SKM-1 treated with dmso at 0.1 percent for 144 hours (cell line): Measurements from ENCODE around the gene UCN2.

Experiments used
- DNase-seq: peaks from one replicate; lab custom pipeline; 2025; ENCODE audit not compliant: unreplicated experiment; lab: John Stamatoyannopoulos, UW

Gene UCN2, protein sequence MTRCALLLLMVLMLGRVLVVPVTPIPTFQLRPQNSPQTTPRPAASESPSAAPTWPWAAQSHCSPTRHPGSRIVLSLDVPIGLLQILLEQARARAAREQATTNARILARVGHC

DNA sequence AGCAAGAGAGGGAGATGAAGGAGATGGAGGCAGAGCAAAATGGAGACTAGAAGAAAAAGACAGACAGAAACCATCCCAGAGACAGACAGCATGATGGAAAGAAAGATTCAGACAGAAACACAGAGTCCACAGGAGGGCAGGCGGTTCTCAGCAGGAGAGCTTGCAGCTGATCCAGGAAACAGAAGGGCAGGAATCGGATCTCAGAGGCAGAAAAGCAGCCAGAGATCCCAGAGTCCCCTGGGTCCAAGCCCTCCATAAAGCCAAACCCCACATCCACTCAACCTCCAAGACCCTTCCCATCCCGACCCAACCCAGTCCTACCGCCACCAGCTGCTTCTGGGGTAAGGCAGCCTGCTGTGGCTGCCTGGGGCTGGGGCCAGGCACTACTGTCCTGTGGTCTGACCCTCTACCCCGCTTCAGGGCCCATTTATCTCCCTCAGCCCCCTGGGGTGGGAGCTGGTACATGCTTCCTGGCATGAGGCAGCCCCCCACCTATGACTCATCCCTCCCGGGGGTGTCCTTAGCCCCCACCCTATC is at the start of gene UCN2:
TSS of gene UCN2 (minus strand) at position 400 of the 537 bp plus-strand sequence. CDS start 657 bp downstream, outside the sequence.
- no peak for DNase-seq

DNA sequence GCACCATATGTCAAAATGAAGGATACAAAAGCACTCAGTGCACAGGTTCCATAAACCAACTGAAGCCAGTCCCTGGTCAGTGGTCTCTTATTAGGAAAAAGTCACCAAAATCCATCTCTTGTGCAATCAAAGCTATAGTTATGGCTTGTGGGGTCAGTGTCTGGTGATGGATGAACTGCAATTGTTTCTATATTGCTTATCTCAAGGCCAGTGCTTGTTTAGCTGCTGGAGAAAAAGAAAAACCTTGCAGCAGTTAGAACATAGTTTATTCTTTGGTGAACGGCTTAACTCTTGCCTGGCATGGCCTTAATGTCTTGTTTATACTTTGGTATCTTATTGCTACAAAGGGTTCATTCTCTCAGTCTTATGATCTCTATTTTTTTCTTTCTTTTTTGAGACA is 48.7 kb upstream of the UCN2 start:
- no peak for DNase-seq

DNA sequence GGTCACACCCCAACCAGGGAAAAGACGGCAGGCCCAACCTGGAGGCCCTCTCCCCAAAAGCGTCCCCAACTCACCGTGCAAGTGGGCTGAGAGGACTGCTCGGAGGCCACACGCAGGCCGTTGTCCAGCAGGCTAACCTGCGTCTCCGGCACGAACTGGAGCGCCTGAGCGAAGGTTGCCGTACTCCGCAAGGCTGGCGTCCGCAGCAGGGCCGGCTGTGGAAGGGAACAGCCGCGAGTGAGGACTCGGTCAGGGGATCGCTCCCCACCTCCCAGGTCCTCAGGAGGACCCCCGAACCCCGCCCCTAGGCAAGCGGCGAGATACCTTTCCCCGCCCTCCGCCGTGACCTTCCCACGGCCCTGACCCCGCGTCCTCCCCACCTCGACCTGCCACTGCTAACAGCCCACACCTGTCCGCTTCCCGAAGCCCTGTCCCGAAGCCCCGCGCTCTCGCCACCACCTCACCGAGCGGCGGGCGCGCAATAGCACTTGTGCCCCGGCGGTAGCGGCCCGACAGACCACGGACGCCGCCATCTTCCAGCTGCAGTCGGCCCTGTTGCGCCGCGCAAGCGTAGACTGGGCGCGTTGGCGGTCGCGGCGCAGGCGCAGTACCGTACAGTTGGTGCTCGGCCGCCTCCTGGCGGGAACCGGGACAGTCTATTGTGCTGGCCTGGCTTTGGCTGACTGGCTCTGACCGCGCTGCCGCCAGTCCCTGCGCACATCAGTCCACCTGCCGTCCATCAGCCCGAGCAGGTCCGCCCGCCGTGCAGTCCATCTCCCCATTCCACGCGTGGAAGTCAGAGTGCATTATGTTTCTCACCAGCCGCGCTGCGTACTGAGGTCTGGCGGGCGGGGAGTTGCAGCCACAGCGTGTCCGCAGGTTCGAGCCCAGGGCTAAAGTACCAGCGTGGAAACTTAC is 45.8 kb upstream of the UCN2 start, which contains the start of gene UQCRC1:
TSS of gene UQCRC1 (minus strand) at position 559 of the 918 bp plus-strand sequence. CDS start at position 533, 26 bp downstream.
- DNase-seq, result peak; percentile 95

DNA sequence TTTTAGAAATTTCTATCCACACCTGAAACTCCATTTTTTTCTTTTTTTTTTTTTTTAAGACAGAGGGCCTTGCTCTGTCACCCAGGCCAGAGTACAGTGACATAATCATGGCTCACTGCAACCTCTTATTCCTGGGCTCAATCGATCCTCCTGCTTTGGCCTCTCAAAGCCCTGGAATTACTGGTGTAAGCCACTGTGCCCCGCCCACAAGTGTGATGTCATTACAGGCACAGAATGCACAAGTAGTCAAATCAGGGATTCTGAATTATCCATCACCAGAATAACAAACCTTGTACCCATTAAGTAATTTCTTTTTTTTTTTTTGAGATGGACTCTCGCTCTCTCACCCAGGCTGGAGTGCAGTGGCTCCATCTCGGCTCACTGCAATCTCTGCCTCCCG is 43.9 kb upstream of the UCN2 start:
- DNase-seq, result no peak

DNA sequence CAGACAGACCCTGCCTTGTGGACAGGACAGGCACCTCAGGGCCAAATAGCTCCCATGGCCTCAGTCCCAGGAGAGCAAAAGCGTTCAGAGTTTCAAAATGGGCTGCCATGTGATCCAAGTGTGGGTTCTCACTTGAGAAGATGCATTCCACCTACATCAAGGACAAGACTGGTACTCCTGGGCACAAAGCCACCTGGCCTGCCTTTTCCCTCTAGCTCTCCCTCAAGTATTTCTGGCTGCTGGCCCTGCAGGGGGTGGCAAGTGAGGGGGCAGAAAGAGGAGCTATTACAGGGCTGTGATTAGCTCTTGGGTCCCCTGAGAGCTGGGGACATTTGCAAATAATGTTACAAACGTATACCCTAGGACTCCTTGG is 38.0 kb upstream of the UCN2 start:
- no peak for DNase-seq

DNA sequence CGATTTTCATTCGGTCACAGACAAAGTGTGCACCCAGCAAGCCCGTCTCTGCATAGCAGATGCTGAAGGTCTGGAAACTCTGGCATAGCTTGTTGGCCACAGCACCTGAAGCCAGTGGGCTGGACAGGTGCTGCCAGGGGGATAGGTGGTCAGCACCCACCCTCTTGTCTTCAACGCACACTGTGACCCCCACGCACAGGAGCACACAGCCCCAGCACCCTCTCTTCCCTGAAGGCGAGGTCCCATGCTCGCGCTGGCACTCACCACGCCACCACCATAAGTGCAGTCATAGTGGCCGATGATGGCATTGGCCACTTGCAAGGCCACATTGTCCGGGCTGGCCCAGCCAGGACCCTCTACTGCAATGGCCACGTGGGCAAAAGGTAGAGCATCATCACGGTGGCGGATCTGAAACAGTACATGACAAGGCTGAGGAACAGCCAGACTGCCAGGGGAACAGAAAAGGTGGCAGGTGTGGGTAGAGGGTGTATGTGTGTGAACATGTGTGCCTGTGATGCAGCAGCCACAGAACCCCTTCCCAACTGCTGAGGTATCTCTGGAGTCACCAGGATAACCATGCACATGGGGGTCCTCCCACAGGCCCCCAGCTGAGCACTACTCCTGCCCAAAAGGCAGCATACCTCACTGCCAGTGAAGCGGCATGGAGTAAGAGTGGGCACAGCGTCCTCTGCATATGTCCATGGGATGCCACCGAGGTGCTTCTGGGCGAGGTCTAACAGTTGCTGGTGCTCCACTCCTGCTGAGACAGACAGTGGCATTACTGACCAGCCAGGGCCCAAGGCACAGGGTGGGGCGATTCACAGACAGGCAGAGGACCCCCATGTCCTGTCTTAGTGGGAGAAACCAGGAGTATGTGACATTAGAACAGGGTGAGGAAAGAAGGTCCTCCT is 37.4 kb upstream of the UCN2 start:
- no peak for DNase-seq

DNA sequence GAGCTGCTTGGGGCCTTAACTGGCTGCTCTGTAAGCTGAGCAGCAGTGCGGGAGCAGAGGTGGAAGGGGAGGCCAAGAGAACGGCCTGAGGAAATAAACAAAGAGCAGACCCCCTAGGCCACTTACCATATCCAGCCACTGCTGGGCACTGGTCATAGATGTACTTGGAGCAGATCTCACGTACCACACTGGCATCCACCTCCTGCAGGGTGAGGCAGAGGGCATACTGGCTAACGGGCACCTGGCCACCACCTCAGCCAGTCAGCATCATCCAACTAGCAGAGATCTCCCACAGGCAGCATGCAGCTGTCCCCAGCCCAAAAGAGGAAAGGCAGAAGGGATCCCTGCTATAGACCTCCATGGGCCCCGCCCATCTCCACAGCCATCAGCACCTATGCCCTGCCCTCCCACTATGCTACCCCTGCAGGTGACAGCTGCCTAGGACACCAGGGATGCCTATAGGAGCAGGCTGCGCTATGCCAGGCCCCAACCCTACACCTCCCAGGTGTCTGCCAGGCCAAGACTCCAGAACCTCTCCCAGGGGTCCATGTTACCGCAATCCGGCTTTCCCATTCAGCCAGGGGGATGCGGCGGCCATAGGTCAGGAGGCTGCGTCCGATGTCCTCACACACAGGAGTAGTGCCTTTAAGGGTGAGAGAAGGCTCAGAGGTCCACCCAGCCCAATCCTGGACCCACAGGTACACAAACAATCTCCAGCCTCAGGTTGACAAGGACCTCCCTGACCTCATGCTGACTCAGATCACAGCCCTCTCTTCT is 36.1 kb upstream of the UCN2 start:
- DNase-seq, result no peak

DNA sequence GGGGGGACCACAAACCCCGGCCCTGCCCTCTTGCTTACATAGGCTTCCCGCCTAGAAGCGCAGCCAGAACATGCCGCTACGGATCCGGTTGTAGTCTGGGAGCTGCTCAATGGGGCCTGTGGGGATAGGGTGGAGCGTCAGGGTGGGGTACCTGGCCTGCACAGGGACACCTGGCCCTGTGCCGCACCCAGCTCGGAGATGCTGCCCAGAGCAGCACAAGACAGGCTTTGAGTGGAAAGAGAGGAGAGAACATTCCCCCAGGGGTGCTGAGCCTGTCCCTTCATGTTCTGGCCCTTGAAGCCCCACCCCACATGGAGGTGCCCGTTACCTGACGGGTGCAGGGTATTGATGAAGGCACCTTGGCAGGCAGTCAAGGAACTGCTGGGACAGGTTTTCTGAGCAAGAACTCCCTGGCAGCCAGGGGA is 35.5 kb upstream of the UCN2 start:
- no peak for DNase-seq

DNA sequence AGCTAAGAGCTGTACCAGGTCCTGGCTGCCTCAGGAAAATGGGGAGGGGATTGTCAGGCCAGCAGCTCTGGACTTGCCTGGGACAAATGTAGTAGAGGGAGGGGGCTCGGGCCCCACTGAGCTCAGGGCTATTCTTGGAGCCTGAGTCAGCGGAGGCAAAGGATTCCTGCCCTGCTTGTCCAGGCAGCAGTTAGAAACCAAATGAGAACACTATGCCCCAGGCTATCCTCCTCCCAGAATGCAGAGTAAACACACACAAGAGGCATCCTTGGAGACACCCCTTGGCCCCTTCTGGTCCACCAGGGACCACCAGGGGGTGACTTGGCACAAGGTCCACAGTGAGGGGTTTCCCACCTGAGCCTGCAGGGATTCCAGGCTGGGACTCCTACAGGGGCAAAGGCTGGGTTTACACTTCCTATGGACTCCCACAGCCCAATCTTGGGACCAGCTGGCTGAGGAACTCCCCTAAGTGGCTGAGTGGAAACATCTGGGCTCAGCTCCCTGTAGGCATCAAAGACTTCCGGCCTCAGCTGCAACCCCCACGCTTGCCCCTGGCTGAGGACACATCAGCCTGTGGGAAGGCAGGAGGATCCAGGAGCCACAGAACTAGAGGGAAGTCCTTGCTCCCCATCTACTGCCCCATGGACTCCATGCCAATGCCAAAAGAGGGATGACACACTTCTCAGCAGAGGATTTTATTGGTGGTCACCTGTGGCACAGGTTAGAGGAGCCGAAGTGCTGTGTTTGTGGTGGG is 34.9 kb upstream of the UCN2 start:
- no peak for DNase-seq

DNA sequence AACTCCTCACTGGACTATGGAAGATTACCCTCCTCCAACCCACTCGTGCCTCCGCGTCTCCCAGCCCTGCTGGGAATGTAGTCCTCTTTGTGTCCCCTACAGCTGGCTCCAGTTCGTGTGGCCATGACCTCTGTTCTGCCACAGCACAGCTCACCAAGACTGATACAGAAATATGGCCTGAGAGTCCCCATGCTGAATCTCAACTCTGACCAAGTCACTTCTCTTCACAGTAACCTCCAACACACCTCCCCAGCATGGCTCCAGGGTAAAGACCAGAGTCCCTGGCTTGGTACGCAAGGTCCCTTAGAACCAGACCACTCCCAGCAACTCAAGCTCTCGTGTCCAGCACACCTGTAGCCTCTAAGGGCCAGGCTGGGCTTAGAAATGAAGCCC is 33.8 kb upstream of the UCN2 start:
- DNase-seq, result no peak

DNA sequence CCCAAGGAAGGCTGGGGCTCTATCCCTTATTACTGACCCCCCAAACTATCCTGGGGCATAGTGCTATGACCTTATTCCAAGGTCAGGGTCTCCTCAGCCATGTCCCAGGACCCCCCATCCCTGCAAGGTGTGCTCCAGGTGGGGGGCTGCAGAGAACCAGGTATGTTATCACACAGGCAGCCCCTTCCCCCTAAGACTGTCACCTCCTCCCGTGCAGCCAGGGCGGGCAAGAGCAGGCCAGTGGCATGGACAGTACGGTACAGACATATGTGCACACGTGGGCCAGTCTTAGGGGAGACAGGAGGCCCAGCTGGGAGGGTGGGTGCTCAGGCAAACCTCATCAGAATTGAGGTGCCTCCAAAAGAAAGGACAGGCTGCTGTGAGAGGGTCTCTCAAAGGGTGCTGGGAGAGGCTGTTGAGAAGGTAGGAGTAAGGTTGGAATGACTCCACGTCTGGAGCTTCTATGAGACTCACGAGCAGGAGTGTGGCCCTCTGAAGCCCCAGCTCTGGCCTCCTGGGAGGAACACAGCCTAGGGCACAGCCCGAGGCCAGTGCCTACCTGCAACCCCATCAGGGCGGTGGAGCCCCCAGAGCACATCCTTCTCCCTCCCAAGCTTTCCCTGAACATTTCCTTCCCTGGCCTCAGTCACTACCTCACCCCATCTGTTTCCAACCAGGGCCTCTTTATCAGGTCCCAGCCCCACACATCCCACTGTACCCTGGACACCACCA is 33.3 kb upstream of the UCN2 start:
- no peak for DNase-seq

DNA sequence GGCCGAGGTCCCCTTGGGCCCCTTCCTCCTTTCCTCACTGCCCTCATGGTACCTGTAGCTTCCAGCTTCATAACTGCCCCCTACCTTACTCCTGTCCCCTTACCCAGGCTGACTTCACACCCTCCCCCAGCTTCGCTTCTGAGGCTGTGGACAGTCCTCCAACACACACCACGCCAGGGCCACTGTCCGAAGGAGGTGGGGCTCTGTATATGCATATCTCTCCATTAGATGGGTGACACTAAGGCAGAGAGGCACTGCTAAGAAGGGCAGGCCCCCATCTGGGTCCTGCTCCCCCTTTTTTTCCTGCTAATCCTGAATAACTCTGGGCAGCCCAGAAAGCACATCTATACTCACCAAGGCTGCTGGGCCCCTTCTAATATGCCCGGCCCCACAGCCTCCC is 32.6 kb upstream of the UCN2 start:
- no peak for DNase-seq

DNA sequence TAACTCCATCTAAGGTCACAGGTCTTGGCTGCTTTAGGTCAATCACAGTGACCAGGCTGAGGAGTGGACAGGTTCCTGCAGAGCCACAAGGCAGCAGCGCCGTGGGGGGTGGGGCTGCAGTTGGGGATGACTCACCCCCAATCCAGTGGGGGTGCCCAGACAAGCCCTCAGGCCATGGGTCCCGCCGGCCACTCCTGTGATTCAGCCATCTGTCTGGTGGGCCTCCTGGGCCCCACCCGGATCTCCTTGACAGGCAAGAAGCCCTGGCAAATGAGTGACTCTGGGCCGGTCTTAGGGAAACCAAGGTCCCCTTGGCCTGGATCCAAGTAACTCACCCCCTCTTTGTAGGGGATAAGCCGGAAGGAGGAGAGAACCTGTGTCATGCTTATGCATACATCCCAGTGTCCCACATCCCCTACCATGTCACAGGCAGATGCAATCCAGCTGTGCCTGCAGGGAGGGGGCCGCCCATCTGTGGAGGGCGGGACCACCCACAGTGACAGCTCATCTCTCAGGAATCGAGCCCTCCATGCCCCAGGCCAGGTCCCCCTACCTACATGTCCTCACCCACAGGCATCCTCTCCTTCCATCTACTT is 32.0 kb upstream of the UCN2 start:
- no peak for DNase-seq

DNA sequence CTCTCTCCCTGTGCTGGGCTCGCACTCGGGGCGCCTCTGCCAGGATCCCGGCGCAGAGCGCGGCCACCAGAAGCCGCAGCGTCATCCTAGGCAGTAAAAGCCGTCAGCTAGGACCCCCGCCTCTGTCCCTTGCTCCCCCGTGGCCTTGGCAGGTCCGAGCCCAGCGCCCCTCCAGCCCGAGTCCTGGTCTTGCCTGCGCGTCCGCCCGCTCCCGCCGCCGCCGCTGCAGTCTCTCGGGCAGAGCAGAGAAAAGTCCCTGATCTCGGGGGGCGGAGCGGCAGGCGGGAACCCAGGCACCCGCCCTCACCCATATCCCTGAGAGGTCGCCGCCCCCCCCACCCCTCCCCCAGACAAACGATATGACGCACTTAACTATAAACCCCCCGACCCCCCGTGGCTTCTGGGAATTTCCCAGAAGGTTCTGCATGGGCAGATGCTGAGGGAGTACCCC is 31.5 kb upstream of the UCN2 start, which contains the start of gene COL7A1:
TSS of gene COL7A1 (minus strand) at position 255 of the 451 bp plus-strand sequence. CDS start at position 85, 170 bp downstream.
- DNase-seq, result no peak

DNA sequence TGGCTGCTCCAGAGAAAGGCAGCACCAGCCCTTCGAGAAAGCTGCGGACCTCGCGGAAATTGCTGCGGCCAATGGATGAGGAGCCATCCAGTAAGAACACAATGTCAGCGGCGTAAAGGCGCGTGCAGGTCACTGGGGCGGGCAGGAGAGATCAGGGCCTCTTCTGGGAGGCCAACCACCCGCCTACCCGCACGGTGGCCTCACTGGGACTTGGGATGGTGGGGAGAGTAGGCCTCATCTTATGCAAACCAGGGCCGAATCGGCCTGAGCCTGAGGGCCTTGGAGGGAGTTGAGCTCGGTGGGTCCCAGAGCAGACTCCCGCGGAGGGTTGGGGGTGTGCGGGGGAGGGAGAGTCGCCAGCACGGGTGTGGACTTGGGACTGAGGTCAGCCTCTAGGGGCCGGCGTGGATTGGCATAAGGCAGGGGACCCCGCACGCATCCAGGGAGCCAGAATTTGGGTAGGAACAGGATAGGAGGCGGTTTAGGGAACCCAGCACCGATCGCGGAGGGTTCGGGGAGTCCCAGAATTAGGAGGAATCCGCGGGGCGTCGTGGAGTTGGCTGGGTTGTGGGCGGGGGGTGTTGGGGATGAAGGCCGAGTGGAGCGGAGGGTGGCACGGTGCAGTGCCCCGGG is 31.0 kb upstream of the UCN2 start:
- no peak for DNase-seq

DNA sequence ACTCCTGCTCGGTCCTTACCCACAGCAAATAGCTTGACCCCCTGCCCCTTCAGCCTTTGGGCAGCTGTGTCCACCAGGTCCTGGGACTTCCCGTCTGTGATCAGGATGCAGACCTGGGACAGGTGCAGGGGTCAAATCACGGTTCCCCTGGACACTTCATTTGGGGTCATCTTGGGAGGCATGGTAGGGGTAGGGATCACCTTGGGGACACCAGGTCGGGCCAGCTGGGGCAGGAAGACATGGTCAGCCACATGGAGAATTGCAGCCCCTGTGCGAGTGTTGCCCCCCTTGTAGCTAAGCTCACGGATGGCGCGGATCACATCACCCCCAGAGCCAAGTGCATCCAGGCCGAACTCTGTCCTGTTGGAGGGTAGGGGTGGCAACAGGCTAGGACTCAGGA is 29.8 kb upstream of the UCN2 start:
- no peak for DNase-seq

DNA sequence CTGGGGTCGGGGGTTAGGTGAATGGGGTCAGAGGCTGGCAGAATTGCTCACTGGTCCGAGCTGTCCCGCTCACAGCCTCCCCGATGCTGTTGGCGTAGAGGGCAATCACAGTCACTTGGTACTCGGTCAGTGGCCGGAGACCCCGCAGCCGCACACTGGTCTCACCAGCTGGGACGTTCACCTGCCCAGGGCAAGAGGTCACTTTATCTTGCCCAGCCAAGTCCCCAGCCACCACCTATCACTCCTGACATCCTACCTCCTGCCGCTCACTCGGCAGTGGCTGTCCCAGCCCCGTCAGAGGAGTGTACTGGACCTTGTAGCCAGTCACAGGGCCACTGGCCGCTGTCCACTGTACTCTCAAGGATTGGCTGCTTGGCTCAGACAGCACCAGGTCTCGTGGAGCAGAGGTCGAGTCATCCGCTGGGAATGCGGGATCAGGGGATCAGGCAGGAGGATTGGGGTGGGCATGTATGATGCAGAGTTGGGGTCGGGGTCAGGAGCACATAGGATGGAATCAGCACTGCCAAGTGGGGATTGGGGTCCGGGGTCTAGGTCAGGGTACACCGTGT is 29.0 kb upstream of the UCN2 start:
- DNase-seq, result no peak
